Ecto neural progenitor cell (in vitro differentiated cells): ENCODE data around the gene CTSD.

Experiments used
- DNase-seq: peaks from one replicate; pipeline ENCODE4 v3.0.0-alpha.2; 2018; ENCODE audit warnings: low spot score

The CTSD gene

DNA sequence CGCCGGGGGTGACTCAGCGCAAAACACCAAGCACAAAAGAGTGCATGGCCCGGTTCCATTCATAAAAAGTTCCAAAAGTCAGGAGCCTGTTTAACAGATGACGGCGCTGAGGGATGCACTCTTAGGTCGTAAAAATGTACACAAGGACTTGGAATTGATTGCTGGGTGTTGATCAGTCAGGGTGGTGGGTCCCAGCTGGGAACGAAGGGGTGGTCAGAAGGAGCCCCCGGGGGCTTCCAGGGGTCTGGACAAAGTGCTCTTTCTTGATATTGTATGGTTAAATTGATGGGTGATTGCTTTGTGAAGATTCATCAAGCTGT is 34.1 kb downstream of the CTSD start:
- DNase-seq, result no peak

DNA sequence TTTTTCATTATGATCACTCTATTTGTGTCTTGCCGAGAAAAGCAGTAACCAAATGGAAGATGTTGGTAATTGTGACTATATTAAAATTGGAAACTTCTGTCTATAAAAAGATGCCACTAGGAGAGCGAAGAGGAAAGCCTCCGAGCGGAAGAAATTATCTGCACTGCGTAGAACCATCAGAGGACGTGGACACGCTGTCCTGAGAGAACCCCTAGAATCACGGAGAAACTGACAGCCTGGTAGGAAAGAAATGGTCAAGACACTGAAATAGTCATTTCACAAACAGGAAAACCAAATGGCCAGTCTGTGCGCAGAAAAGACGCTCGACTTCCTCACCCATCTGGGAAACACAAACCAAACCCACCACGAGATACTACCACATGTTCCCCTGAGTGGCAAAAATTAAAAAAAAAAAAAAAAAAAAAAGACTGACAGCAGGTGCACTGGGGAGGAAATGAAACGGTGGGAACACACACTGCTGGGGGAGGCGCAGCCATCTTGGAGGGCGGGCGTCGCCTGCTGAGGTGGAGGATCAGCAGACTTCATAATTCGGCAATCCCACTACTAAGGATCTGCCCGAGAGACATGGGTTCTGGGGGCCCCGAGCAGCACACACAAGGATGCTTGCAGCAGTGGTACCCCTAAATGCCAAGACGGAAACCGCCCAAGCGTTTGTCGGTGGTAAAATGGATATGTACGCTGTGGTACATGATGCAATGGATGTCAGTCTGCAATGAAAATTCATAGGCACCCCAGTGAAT is 34.6 kb downstream of the CTSD start:
- DNase-seq, result no peak

DNA sequence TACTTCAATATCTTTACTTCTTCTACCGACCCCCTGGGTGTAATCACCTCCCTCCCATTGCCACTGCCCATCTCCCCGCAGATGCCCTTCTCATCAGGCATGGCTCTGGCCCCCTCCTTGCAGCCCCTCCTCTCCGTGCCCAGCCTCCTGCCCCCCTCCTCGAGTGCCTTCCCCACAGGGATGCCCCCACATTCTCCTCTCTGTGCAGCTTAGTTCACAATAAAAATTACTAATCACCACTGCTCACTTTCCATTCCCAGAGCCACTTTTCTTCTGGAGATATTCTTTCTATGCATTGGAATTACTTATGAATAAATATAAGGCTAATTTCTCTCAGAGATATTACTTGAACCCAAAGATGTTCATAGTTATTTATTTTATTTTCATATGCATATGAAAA is 35.4 kb downstream of the CTSD start:
- no peak for DNase-seq

DNA sequence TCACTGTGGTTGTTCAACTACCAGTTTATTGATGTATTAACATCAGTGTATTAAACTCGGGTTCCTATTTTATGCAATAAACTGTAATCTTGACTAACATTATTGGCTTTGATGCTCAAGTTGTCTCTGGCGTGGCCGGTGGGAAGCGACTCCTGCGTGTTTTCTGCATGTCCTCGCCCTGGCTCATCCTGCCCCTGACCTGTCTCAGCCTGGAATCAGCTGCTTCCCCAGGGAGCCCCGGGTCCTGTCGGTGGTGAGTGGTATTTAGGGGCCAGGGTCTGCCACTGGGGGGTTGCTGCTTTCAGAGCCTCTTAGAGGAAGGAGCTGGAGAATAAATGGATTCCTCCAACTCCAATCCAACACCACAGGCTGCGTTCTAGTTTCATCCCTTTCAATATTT is 35.9 kb downstream of the CTSD start:
- DNase-seq, result no peak

DNA sequence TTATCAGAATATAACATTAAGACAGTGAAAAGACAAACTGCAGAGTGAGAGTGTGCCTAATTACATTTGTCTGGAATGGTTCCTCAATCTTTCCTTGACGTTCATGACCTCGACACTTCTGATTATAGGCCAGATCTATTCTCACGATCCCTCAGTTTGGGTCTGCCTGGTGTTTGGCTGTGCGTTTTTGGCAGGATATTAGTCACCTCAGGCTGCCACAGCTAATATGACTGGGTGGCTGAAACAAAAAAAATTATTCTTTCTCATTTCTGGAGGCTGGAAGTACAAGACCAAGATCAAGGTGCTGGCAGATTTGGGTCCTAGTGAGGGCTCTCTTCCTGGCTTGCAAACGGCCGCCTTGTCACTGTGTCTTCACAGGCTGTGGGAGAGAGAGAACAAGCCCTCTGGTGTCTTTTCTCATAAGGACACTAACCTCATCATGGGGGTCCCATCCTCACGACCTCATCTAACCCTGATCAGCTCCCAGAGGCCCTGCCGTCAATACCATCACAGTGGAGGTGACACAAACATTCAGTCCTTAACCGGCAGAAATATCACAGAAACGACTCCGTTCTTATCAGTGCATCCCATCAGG is 36.5 kb downstream of the CTSD start:
- DNase-seq, result no peak

DNA sequence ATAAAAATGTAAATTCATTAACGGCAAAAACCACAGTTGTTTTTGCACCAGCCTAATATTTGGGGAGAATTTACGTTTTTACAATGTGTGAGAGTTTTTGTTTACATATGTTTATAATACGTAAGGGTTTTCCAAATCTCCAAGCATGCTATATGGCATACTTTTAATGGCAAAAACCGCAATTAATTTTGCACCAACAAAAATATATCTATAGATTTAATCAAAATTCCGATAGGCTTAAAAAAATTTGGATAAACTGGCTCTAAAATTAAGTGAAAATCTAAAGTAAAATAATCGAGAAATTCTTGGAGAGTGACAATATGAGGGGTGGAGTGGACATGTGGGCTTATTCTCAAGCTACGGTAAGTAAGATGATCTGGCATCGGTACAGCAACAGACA is 43.9 kb downstream of the CTSD start:
- no peak for DNase-seq

DNA sequence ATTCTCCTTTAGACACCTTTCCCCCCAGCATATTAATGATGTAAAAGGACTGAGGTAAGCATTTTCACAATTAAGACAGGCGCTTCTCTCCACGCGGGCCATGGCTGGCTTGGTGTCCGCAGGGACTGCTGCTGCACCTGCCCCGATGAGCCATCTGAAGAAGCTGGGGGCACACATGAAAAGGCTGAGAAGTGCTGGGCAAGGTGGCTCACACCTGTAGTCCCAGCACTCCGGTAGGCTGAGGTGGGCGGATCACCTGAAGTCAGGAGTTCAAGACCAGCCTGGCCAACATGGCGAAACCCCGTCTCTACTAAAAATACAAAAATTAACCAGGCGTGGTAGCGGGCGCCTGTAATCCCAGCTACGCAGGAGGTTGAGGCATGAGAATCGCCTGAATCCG is 45.4 kb downstream of the CTSD start:
- DNase-seq, result no peak

DNA sequence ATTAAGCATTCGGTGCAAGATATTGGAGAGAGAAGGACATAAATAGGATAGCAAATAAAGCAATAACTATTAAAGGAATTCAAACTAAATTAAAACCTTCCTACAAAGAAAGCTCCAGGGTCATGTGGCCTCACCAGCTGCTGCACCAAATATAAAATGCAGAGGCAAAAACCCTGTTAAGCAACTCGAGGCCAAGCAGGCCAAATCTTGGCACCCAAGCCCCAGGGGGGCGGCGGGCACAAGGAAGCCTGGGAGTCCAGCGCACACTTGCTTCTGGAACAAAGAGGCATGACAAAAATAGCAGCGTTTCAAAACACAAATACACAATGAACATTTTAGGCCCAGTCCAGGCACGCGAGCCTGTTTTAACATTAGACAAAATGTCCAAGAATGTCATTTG is 46.0 kb downstream of the CTSD start:
- DNase-seq, result no peak

DNA sequence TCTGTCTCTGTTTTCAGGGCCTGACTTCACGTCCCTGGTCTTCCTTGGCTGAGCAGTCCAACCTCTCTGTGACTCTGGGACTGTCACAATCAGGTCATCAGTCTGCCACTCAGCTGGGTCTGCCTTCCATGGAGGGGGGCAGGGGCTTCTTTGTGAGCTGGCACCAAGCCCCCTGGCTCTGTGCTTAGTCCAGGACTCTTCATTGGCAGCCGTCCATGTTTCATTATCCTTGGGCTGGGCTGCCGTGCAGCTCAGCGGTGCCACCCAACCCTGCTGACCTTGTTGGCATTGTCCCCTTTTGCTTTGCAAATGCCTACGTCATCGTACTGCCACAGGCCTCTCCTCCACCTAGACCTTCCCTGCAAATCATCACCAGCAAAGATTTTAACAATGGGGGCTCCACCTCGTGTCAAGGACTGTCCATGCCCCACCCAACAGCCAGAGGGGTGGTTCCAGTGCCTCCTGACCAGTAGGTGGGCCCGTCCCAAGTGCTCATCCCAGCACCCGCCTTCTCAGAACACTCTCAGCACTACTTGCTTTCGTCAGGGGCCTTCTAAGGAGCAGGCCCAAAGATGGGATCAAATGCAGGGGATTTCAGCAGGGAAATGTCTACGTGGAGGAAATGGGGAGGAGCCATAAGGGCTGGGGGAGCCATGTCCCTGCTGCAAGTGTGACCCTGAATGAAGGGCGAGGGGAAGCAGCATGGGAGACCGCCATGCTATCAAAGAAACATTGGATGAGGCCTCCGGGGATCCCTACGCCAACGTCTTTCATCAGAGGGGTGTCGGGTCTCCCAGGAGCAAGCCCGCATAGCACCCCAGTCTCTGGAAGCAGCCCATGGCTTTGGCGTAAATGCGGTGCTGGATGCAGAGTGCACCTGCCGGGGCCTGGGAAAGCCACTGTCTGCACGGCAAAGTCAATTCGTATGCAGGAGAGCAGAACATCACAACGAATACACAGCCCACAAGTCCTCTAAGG is 48.5 kb downstream of the CTSD start:
- DNase-seq, result no peak

DNA sequence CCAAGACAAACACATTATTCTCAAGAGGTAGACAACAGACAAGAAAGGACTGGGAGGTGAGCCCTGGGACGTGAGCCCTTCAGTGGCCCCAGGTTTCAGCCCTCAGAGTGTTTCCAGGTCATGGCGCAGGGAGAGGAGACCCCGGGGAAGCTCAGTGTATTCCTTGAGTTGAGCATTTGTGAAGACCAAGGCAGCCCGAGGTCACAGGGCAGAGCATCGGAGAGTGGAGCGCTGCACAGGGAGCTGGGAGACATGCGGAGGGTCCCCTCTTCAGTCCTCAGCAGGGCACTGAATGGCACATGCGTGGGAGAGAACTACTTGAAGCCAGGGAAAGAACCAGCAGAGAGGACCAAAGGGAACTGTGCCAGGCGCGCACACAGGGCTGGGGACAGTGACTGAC is 55.0 kb downstream of the CTSD start:
- no peak for DNase-seq

DNA sequence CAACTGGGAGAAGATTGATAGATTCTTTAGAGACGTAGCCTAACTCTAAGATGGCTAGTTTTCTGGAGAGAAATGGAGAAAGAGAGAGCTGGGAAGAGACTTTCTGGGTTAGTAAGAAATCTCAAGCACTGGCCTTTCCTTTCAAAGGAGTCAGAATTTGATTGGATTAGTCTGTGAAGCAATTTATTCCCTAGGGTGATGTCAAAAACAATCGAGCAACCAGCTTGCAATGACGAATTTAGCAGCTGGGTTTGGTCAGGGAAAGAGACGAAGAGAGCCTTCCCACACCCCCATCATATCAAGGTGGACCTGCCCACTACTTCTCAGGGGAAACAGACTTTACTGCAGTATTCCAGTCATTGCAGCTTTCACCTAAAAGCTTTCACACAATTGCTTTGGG is 56.0 kb downstream of the CTSD start:
- DNase-seq, result no peak

DNA sequence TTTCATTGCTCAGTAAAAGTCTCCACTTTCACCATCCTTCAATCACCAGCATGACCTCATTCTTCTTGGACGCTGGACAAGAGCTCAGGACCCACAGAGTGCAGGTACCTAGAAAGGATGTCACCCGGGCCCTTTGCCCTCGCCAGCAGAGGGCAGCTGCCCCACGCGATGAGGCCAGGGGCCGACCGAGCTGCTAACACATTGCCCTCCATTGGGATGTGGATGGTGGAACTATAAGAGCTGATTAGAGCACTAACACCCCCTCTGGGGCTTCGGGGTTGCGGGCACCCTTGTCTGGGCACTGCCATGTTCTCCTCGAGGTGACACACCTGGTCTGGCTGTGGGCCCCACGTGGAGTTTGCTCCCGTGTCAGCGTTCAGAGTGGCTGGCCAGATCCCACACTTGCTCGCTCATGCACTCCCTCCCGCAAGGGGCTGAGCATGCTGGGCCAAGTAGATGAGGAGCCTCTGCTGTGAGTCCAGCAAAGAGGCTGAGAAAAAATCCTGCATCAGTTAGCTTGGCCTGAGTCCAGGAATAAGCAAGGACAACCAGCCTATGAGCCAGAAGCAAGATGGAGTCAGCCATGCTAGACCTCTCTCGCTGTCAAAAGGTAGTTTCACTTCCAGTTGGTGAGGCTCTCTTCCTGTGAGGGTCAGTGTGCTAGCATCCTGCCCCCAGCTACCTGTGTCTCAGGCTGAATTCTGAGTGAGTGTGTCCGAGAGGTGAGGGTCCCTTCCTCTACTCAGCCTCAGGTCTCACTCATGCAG is 56.9 kb downstream of the CTSD start:
- no peak for DNase-seq

DNA sequence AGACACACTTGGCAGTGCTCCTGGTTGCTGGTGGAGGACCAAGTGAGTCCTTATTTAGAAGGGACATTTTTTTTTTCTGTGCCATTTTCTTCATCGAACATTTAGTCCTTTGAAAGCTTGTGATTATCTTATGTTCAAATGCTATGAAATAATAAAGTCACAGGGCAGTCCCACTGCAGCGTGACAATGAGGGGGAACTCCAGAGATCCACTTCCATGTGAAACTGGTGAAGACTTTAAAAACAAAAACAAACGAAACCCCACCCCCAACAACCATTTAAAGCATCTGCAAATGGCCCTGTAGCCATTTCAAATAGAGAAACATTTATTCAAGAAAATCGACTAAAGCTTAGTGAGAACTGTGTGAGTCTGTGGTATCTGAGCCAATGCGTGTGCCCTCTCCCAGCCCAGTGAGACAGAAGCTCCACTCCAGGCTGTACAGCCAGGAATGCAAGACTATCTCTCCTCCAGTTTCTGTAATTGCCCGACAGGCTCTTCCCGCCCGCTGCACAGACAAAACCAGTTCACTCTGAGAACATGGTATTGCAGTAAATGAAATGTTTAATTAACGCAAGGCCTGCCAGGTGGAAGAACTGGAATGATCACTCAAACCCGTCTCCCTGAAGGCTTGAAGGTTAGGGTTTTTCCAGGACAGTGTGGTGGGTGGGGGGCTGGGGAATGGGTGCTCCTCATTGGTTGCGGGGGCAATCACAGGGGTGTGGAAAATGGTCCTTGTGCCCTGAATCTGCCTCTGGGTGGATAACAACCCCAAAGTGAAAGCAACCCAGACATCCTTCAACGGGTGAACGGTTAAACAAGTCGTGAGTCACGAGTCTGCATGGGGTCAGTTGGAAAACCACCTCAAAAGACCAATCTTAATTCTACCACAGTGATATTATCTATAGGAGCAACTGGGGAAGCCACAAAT is 58.3 kb downstream of the CTSD start:
- no peak for DNase-seq

DNA sequence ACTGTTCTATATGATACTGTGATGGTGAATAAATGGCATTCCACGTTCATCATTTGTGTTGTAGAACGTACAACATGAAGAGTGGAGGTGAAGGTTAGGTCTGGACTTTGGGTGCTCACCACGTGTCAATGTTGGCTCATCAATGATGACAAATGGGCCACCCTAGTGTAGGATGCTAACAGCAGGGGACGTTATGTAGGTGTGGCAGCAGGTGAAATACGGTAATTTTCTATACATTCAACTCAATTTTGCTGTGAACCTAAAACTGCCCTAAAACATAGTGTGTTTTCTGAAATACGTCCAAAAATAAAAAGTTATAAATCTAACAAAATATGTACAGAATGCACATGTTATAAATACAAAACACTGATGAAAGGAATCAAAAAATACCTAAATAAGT is 60.6 kb downstream of the CTSD start:
- no peak for DNase-seq
